ENCODE data around the gene TMEM9B.

TMEM9B gene

DNA sequence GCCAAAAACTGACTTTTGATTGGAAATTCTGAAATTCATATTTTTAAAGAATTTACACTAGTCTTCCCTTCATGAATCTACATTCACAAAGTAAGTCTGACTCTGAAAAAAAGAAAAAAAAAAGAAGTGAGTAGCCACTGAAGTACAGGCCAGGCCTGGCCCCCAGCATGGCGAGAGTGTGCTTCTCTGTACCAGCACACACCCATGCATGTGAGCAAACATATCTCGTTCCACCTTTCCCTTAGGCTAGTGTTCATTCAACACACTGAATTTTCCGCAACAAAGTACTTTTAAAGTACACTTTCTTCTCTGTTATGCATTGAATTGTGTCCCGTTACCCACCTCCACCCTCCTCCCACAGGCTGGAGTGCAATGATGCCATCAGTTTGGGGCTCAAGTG is 36.0 kb downstream of the TMEM9B start:
- DNase-seq, result no peak

DNA sequence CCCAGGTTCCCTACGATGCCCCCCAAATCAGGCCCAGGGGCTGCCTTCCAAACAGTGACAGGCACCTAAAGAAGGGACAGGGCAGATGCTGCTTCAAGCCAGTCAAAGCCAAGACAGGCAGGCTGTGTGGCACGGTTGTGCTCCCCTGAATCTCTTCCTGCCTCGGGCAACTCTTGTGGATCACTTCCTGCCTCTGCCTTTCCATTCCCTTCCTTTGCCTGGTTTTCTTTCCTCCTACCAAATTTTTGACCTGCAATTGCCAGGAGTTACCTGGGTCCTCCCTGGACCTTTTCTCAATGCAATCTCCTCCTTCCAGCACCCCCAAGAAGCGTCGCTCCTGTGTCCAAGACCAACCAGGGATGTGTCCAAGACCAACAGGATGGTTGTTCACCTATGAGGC is 37.0 kb downstream of the TMEM9B start:
- no peak for DNase-seq

- DNase-seq, result no peak
These were observed 38.0 kb downstream of the TMEM9B start for GRCh38 chr11:8926236-8926635.

DNA sequence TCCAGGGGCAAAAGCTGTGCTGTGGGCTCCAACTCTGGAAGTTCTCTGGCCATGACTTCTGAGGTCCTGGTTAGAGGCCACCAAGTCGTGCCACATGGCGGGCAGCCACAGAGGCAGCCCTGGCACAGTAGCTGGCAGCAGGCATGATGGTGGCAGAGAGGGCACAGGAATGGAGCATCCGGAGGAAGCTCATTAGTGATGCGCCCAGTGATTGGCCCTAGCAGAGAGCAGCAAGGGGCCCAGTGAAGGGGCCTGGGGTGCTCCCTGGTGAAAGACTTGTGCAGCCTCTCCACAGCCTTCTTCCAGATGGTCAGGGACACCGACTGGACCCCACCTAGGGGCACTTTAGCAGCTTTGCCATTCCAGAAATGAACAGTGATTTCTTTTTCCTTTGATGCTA is 38.5 kb downstream of the TMEM9B start:
- DNase-seq, result no peak

GRCh38 chr11:8922691-8923090 is 41.6 kb downstream of the TMEM9B start:
- DNase-seq, result no peak

DNA sequence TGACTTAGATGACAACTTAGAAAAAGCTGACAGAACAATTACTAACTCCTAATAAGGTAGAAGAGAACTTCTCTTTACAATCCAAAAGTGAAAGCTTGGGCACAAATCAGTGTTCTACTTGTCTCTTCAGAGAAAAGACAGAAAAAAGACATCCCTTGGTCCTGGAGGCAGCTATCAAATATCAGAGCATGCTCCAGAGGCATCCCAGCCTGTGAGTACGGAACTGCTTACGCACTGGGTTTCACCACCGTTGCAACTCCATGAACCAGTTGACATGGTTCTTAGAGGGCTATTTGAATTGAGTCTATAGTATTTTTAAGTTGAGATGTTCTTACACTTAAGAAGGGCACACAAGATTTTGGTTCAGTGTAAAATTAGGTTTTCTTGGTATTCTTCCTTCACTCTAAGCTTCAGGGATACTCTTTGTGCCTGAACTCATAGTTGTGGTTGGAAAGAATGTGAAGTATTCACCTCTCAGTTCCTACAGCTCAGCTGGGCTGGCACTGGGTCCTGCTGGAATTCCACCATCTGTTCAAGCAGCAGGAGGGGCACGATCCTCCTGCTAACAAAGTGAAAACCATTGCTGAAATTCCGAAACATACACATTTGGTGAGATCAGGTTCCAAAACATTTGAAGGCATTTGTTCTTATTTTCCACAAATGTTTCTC is 47.0 kb downstream of the TMEM9B start:
- DNase-seq, result no peak

GRCh38 chr11:8914661-8915018 is 49.6 kb downstream of the TMEM9B start:
- no peak for DNase-seq

GRCh38 chr11:8913961-8914660 is 50.1 kb downstream of the TMEM9B start:
- no peak for DNase-seq

GRCh38 chr11:8911029-8911823 is 53.0 kb downstream of the TMEM9B start, which contains the start of gene AKIP1:
AKIP1 (plus strand) TSS chr11:8911189; CDS start chr11:8911450, 261 bp downstream.
- DNase-seq, result peak; percentile 77

GRCh38 chr11:8910649-8911026 is 53.6 kb downstream of the TMEM9B start:
- no peak for DNase-seq

DNA sequence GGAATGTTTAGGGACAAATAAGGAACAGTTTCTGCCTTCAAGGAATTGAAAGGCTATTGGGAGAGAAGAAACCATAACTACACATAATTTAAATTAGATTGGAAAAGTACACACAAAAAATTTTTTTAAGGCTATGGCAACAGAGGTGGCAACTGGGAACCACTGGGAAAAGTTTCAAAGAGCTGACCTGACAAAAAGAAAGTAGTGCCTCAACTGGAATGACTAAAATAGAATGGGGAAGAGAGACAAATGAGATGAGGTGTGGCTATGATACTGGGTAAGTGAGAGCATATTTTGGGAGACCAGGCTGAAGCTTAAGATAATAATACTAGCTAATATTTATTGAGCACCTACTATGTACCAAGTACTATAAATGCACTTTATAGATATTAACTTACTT is 56.1 kb downstream of the TMEM9B start:
- DNase-seq, result no peak

DNA sequence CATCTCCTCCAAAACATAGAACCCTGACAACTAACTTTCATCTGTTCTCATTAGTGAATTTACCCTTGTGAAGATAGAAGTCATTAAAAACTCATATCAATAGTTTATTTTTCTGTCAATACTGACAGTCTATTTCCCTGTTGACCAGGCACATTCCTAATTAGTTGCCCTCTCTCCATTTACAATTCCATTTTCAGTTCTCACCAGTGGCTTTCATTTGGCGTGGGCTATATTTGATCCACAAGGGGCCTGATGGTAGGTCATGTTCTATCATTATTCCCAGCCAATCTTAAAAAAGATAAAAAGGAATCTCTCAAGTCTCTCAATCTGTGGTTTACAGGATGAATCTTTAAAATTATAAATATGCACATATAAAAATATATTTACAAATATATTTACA is 57.1 kb downstream of the TMEM9B start:
- DNase-seq, result no peak

DNA sequence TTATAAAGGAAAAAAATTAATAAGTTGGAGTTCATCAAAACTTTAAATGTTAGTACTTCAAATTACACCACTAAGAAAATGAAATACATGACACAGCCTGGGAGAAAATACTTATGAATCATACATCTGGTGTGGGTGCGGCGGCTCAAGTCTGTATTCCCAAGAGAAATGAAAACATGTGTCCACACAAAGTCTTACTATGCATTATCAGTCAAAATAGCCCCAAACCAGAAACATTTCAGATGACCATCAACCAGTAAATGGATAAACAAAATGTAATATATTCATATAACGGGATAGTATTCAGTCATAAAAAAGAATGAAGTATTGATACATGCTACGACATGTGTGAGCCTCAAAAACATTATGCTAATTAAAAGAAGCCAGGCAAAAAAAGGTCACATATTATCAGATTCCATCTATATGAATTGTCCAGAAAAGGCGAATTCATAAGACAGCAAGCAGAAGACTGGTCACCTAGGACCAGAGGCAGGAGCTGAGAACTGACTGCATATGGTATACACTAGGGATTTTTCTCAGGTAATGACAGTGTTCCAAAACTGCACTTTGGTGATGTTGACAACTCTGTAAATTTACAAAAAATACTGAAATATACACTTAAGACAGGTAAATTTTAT is 58.6 kb downstream of the TMEM9B start:
- DNase-seq, result no peak

GRCh38 chr11:8899119-8899753 is 65.0 kb downstream of the TMEM9B start:
- no peak for DNase-seq
